ENCODE results near the gene DMD. TPM values are rescaled to one million over a fixed set of nuclear protein-coding genes. Genes with fewer than 3 reads are reported as not detected.

DMD gene
- total and polyA plus RNA-seq, 2 of the 8 experiments (the other 6 are each of a cell fraction or from before 2014, with no cell fraction given), result 4.8 to 7.4 TPM

DNA sequence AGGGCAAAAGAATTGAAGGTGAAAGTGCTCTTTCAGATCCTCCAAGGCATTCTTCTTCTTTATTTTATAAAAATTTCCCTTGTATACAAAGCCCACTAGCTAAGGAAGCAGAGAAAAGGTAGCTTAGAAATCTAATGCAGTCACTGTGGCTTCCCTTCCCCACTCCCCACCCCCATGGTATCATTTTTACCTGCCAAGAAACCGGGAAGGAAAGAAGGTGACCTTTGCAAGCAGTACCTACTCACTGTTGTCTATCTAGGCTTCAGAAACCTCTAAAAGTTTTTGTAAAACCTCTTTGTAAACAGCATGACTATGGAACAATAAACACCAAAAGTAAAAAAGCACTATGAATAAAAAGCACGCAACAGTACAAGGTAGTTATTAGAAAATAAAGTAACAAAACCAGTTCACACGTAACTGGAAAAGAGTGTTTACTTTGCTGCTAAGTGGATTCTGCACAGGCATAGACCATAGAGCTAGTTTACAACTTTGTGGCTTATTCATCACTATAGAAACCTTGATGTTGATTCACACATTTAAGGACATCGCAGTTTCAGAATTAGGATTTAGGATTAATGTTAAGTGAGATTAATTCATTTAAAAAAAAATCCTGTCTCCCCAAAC is 2029.9 kb downstream of the DMD start (continued):
- TF ChIP-seq RAD21 (IDR thresholded peaks at IDR 0.05 in 1 of 2, conservative IDR thresholded peaks at IDR 0.05 in 1 of 2; ENCODE audit: low read depth in 2 of 2, low read length in 2 of 2) (no peak), HDAC6 (IDR thresholded peaks at IDR 0.05; ENCODE audit: low read depth, low read length) (no peak), EGR1 (IDR thresholded peaks at IDR 0.05; ENCODE audit: borderline replicate concordance, low read depth, low read length) (no peak), CHD1 (IDR thresholded peaks at IDR 0.05; ENCODE audit: low read depth, low read length) (no peak), POU5F1 (IDR thresholded peaks at IDR 0.05; ENCODE audit: low read depth, low read length) (no peak)
- TF ChIP-seq, protein P1, sequence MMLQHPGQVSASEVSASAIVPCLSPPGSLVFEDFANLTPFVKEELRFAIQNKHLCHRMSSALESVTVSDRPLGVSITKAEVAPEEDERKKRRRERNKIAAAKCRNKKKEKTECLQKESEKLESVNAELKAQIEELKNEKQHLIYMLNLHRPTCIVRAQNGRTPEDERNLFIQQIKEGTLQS (IDR thresholded peaks at IDR 0.05; ENCODE audit: insufficient read depth, low read depth, low read length), result no peak
- TF ChIP-seq, protein P2, sequence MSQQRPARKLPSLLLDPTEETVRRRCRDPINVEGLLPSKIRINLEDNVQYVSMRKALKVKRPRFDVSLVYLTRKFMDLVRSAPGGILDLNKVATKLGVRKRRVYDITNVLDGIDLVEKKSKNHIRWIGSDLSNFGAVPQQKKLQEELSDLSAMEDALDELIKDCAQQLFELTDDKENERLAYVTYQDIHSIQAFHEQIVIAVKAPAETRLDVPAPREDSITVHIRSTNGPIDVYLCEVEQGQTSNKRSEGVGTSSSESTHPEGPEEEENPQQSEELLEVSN (IDR thresholded peaks at IDR 0.05), result no peak

All from H1 (cell line).